Measurements from ENCODE around the gene CSTF1.

- TF ChIP-seq, protein P1, sequence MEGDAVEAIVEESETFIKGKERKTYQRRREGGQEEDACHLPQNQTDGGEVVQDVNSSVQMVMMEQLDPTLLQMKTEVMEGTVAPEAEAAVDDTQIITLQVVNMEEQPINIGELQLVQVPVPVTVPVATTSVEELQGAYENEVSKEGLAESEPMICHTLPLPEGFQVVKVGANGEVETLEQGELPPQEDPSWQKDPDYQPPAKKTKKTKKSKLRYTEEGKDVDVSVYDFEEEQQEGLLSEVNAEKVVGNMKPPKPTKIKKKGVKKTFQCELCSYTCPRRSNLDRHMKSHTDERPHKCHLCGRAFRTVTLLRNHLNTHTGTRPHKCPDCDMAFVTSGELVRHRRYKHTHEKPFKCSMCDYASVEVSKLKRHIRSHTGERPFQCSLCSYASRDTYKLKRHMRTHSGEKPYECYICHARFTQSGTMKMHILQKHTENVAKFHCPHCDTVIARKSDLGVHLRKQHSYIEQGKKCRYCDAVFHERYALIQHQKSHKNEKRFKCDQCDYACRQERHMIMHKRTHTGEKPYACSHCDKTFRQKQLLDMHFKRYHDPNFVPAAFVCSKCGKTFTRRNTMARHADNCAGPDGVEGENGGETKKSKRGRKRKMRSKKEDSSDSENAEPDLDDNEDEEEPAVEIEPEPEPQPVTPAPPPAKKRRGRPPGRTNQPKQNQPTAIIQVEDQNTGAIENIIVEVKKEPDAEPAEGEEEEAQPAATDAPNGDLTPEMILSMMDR (IDR thresholded peaks at IDR 0.05): no peak
- TF ChIP-seq POLR2A (IDR thresholded peaks at IDR 0.05): no peak
These were observed 41.6 kb upstream of the CSTF1 start for GRCh38 chr20:56350842-56351241.

Measured in testis (tissue), 2 donors.